Endothelial cell of umbilical vein (primary cell): ENCODE measurements around the gene C4orf54.

Source experiments
- CTCF ChIP-seq, 2 donors: IDR thresholded peaks; 1 replicate in 1 of 2; 2 replicates in 1 of 2; pipeline ENCODE4 v1.5.1; 2011; ENCODE audit warnings: low read length in 2 of 2, mild to moderate bottlenecking in 2 of 2, moderate library complexity in 2 of 2, control low read depth in 1 of 2, inconsistent platforms in 1 of 2, low read depth in 1 of 2; ENCODE audit not compliant: insufficient read depth in 1 of 2; ENCODE audit errors: extremely low read depth in 1 of 2
- EZH2 ChIP-seq: IDR thresholded peaks from 2 replicates; pipeline ENCODE4 v1.6.1; 2012; ENCODE audit warnings: borderline replicate concordance, low read depth, mild to moderate bottlenecking, moderate library complexity, low read length, inconsistent platforms; ENCODE audit not compliant: severe bottlenecking
- FOS ChIP-seq: IDR thresholded peaks from 2 replicates; pipeline ENCODE4 v1.6.1; 2011; ENCODE audit warnings: mild to moderate bottlenecking, low read length, moderate library complexity, borderline replicate concordance; ENCODE audit not compliant: insufficient read depth
- JUN ChIP-seq: IDR thresholded peaks from 2 replicates; pipeline ENCODE4 v1.6.1; 2011; ENCODE audit warnings: borderline replicate concordance, low read depth; ENCODE audit not compliant: insufficient read length, insufficient read depth
- MAX ChIP-seq: IDR thresholded peaks from 2 replicates; pipeline ENCODE4 v1.6.1; 2011; ENCODE audit not compliant: insufficient read depth, insufficient read length
- MYC ChIP-seq: IDR thresholded peaks from one replicate; pipeline ENCODE4 v1.6.1; 2011; ENCODE audit warnings: mild to moderate bottlenecking, low read depth, low read length
- POLR2A ChIP-seq: IDR thresholded peaks from 2 replicates; pipeline ENCODE4 v1.6.1; 2012; ENCODE audit warnings: low read depth, mild to moderate bottlenecking, control low read depth, low read length
- POLR2AphosphoS5 ChIP-seq: IDR thresholded peaks from 2 replicates; pipeline ENCODE4 v1.6.1; 2012; ENCODE audit warnings: low read depth, mild to moderate bottlenecking, control low read depth, low read length, moderate library complexity; ENCODE audit not compliant: insufficient read depth

- no peak for TF ChIP-seq POLR2AphosphoS5
- TF ChIP-seq POLR2A: no peak
- no peak for TF ChIP-seq CTCF (IDR thresholded peaks at IDR 0.05; ENCODE audit: extremely low read depth in 1 of 2, insufficient read depth in 1 of 2, low read depth in 1 of 2, low read length in 2 of 2)
- no peak for TF ChIP-seq EZH2
- TF ChIP-seq MYC: no peak
- TF ChIP-seq MAX: no peak
- no peak for TF ChIP-seq JUN
- TF ChIP-seq FOS: no peak
Measured at GRCh38 chr4:99677161-99677560, 19.5 kb upstream of the C4orf54 start.
